Skeletal muscle satellite cell (primary cell): ENCODE results near the gene SPAG17.

Experiments used
- H3K27me3 ChIP-seq: 2 replicates; pipeline ENCODE4 v1.7.0; 2013; ENCODE audit warnings: low read length; ENCODE audit not compliant: control insufficient read depth, insufficient read depth
- H3K36me3 ChIP-seq: 2 replicates; pipeline ENCODE4 v1.7.0; 2013; ENCODE audit warnings: mild to moderate bottlenecking, control low read depth, low read length; ENCODE audit not compliant: insufficient read depth
- H3K4me1 ChIP-seq: 2 replicates; pipeline ENCODE4 v1.7.0; 2013; ENCODE audit warnings: low read length; ENCODE audit not compliant: control insufficient read depth, insufficient read depth
- H3K4me2 ChIP-seq: 2 replicates; pipeline ENCODE4 v1.7.0; 2013; ENCODE audit warnings: mild to moderate bottlenecking, low read length
- H3K4me3 ChIP-seq: 2 replicates; pipeline ENCODE4 v1.7.0; 2013; ENCODE audit warnings: low read length
- H3K9ac ChIP-seq: 2 replicates; pipeline ENCODE4 v1.7.0; 2013; ENCODE audit warnings: mild to moderate bottlenecking, low read depth, low read length, moderate library complexity
- H3K9me3 ChIP-seq: replicated peaks from 2 replicates; pipeline ENCODE4 v1.7.0; 2013; ENCODE audit warnings: mild to moderate bottlenecking, control low read depth, low read length

Gene SPAG17

GRCh38 chr1:118160806-118161205 is 24.2 kb downstream of the SPAG17 start:
- Histone ChIP-seq H3K4me1 (peaks cover 11% of the 10 kb centered on the region), H3K4me2 (no peak overlapping the region)

GRCh38 chr1:118159569-118159968 is 25.5 kb downstream of the SPAG17 start:
- no peak overlapping the region for H3K9ac ChIP-seq
- H3K9me3 ChIP-seq: no peaks in the 10 kb centered on the region
- peaks cover 11% of the 10 kb centered on the region for H3K4me1 ChIP-seq
- no peaks in the 10 kb centered on the region for H3K27me3 ChIP-seq
- H3K36me3 ChIP-seq: no peaks in the 10 kb centered on the region
- no peak overlapping the region for H3K4me3 ChIP-seq
- no peak overlapping the region for H3K4me2 ChIP-seq

More at GRCh38 chr1:118160806-118161205, 24.2 kb downstream of the SPAG17 start:
- Histone ChIP-seq H3K36me3 (no peaks in the 10 kb centered on the region), H3K27me3 (no peaks in the 10 kb centered on the region), H3K9ac (no peak overlapping the region), H3K4me3 (no peak overlapping the region), H3K9me3 (no peaks in the 10 kb centered on the region)

- H3K4me1 ChIP-seq: peaks cover 11% of the 10 kb centered on the region
- no peaks in the 10 kb centered on the region for H3K36me3 ChIP-seq
- H3K9me3 ChIP-seq: no peaks in the 10 kb centered on the region
- no peaks in the 10 kb centered on the region for H3K27me3 ChIP-seq
- H3K4me2 ChIP-seq: no peak overlapping the region
- no peak overlapping the region for H3K4me3 ChIP-seq
- no peak overlapping the region for H3K9ac ChIP-seq
These were observed 26.1 kb downstream of the SPAG17 start for GRCh38 chr1:118158924-118159323.

GRCh38 chr1:118157506-118157905 is 27.5 kb downstream of the SPAG17 start:
- H3K4me2 ChIP-seq: no peak overlapping the region
- H3K9ac ChIP-seq: no peak overlapping the region
- H3K36me3 ChIP-seq: no peaks in the 10 kb centered on the region
- no peaks in the 10 kb centered on the region for H3K27me3 ChIP-seq
- no peak overlapping the region for H3K4me3 ChIP-seq
- H3K4me1 ChIP-seq: peaks cover 11% of the 10 kb centered on the region
- no peaks in the 10 kb centered on the region for H3K9me3 ChIP-seq

GRCh38 chr1:118155106-118155505 is 29.9 kb downstream of the SPAG17 start:
- peaks cover 11% of the 10 kb centered on the region for H3K4me1 ChIP-seq

GRCh38 chr1:118154220-118154619 is 30.8 kb downstream of the SPAG17 start:
- H3K4me2 ChIP-seq: no peak overlapping the region
- H3K4me3 ChIP-seq: no peak overlapping the region
- H3K36me3 ChIP-seq: no peaks in the 10 kb centered on the region
- H3K9ac ChIP-seq: no peak overlapping the region
- H3K9me3 ChIP-seq: no peaks in the 10 kb centered on the region
- H3K27me3 ChIP-seq: no peaks in the 10 kb centered on the region
- peaks cover 6% of the 10 kb centered on the region for H3K4me1 ChIP-seq

More at GRCh38 chr1:118155106-118155505, 29.9 kb downstream of the SPAG17 start:
- H3K9ac ChIP-seq: no peak overlapping the region
- no peak overlapping the region for H3K4me3 ChIP-seq
- no peak overlapping the region for H3K4me2 ChIP-seq
- H3K36me3 ChIP-seq: no peaks in the 10 kb centered on the region
- H3K9me3 ChIP-seq: no peaks in the 10 kb centered on the region
- H3K27me3 ChIP-seq: no peaks in the 10 kb centered on the region

- no peaks in the 10 kb centered on the region for H3K36me3 ChIP-seq
- no peaks in the 10 kb centered on the region for H3K27me3 ChIP-seq
- H3K4me1 ChIP-seq: peaks cover 12% of the 10 kb centered on the region
- no peak overlapping the region for H3K9ac ChIP-seq
- H3K4me2 ChIP-seq: no peak overlapping the region
- no peak overlapping the region for H3K4me3 ChIP-seq
- no peaks in the 10 kb centered on the region for H3K9me3 ChIP-seq
These were observed 33.6 kb downstream of the SPAG17 start for GRCh38 chr1:118151312-118151937.

GRCh38 chr1:118149799-118150198 is 35.2 kb downstream of the SPAG17 start:
- Histone ChIP-seq H3K9me3 (no peaks in the 10 kb centered on the region), H3K27me3 (no peaks in the 10 kb centered on the region), H3K4me1 (peaks cover 12% of the 10 kb centered on the region), H3K9ac (no peak overlapping the region), H3K36me3 (no peaks in the 10 kb centered on the region), H3K4me2 (no peak overlapping the region), H3K4me3 (no peak overlapping the region)

GRCh38 chr1:118148034-118148433 is 37.0 kb downstream of the SPAG17 start:
- Histone ChIP-seq H3K4me3 (no peak overlapping the region), H3K9ac (no peak overlapping the region), H3K27me3 (no peaks in the 10 kb centered on the region), H3K9me3 (no peaks in the 10 kb centered on the region), H3K36me3 (no peaks in the 10 kb centered on the region), H3K4me1 (peaks cover 12% of the 10 kb centered on the region), H3K4me2 (no peak overlapping the region)

- Histone ChIP-seq H3K9me3 (no peaks in the 10 kb centered on the region), H3K4me1 (peaks cover 12% of the 10 kb centered on the region), H3K9ac (no peak overlapping the region), H3K4me2 (no peak overlapping the region), H3K36me3 (no peaks in the 10 kb centered on the region), H3K4me3 (no peak overlapping the region), H3K27me3 (no peaks in the 10 kb centered on the region)
These were observed 37.5 kb downstream of the SPAG17 start for GRCh38 chr1:118147522-118147921.

- Histone ChIP-seq H3K9ac (no peak overlapping the region), H3K27me3 (no peaks in the 10 kb centered on the region), H3K4me2 (no peak overlapping the region), H3K9me3 (no peaks in the 10 kb centered on the region), H3K36me3 (no peaks in the 10 kb centered on the region), H3K4me3 (no peak overlapping the region), H3K4me1 (peaks cover 12% of the 10 kb centered on the region)
These were observed 39.3 kb downstream of the SPAG17 start for GRCh38 chr1:118145721-118146120.

GRCh38 chr1:118144684-118145083 is 40.3 kb downstream of the SPAG17 start:
- Histone ChIP-seq H3K9me3 (no peaks in the 10 kb centered on the region), H3K4me1 (peaks cover 12% of the 10 kb centered on the region), H3K4me2 (no peak overlapping the region), H3K4me3 (no peak overlapping the region), H3K36me3 (no peaks in the 10 kb centered on the region), H3K9ac (no peak overlapping the region), H3K27me3 (no peaks in the 10 kb centered on the region)
